Liver (tissue), 9 donors: ENCODE measurements around the gene ASB11. TPM values are rescaled to one million over a fixed set of nuclear protein-coding genes. Genes with fewer than 3 reads are reported as not detected.

Source experiments
- DNase-seq: peaks from one replicate; pipeline ENCODE4 v3.0.0-alpha.2; 2017; ENCODE audit warnings: low spot score
- H3K27ac ChIP-seq, 2 donors: one replicate each; pipeline ENCODE4 v1.7.0; 2013; ENCODE audit warnings: inconsistent platforms in 2 of 2, low read length in 2 of 2, control low read depth in 1 of 2, low read depth in 1 of 2, mild to moderate bottlenecking in 1 of 2
- H3K27me3 ChIP-seq, 4 donors: one replicate each; pipeline versions ENCODE4 v1.6.1 to v1.7.0; 2013; ENCODE audit warnings: low read length in 3 of 4, inconsistent platforms in 1 of 4, mild to moderate bottlenecking in 1 of 4, moderate library complexity in 1 of 4; ENCODE audit not compliant: control insufficient read depth in 4 of 4, insufficient read depth in 4 of 4
- H3K36me3 ChIP-seq, 4 donors: one replicate each; pipeline versions ENCODE4 v1.6.1 to v1.7.0; 2013; ENCODE audit warnings: low read length in 3 of 4, mild to moderate bottlenecking in 3 of 4, low read depth in 1 of 4, moderate library complexity in 1 of 4; ENCODE audit not compliant: control insufficient read depth in 4 of 4, insufficient read depth in 3 of 4
- H3K4me1 ChIP-seq, 4 donors: one replicate each; pipeline versions ENCODE4 v1.6.1 to v1.7.0; 2013; ENCODE audit warnings: low read length in 3 of 4, mild to moderate bottlenecking in 3 of 4, moderate library complexity in 1 of 4; ENCODE audit not compliant: control insufficient read depth in 4 of 4, insufficient read depth in 4 of 4
- H3K4me3 ChIP-seq, 3 donors: one replicate each; pipeline versions ENCODE4 v1.6.1 to v1.7.0; 2013; ENCODE audit warnings: low read length in 3 of 3, control low read depth in 1 of 3, low read depth in 1 of 3, mild to moderate bottlenecking in 1 of 3
- H3K9ac ChIP-seq, 2 donors: one replicate each; pipeline ENCODE4 v1.7.0; 2013; ENCODE audit warnings: low read length in 2 of 2, mild to moderate bottlenecking in 2 of 2, moderate library complexity in 2 of 2, control low read depth in 1 of 2, low read depth in 1 of 2
- H3K9me3 ChIP-seq, 4 donors: one replicate each; pipeline versions ENCODE4 v1.6.1 to v1.7.0; 2013; ENCODE audit warnings: low read length in 3 of 4; ENCODE audit not compliant: control insufficient read depth in 4 of 4
- EGR1 ChIP-seq, 2 donors: IDR thresholded peaks; 2 replicates each; pipeline ENCODE4 v1.6.1; 2016 to 2018; ENCODE audit warnings: antibody characterized with exemption in 2 of 2, low read depth in 2 of 2
- FOXA1 ChIP-seq: IDR thresholded peaks from 2 replicates; pipeline ENCODE4 v1.6.1; 2016; ENCODE audit warnings: antibody characterized with exemption
- FOXA2 ChIP-seq: IDR thresholded peaks from 2 replicates; pipeline ENCODE4 v1.6.1; 2016; ENCODE audit warnings: antibody characterized with exemption
- GABPA ChIP-seq, 2 donors: IDR thresholded peaks in 1 of 2; conservative IDR thresholded peaks in 1 of 2; 2 replicates each; pipeline ENCODE4 v1.6.1; 2016; ENCODE audit warnings: antibody characterized with exemption in 2 of 2, mild to moderate bottlenecking in 1 of 2, moderate library complexity in 1 of 2
- HNF4A ChIP-seq, 2 donors: conservative IDR thresholded peaks; 2 replicates each; pipeline ENCODE4 v1.6.1; 2016; ENCODE audit warnings: antibody characterized with exemption in 2 of 2, mild to moderate bottlenecking in 2 of 2
- HNF4G ChIP-seq: IDR thresholded peaks from 2 replicates; pipeline ENCODE4 v1.6.1; 2016; ENCODE audit warnings: antibody characterized with exemption
- JUND ChIP-seq, 2 donors: IDR thresholded peaks; 2 replicates each; pipeline ENCODE4 v1.6.1; 2016; ENCODE audit warnings: antibody characterized with exemption in 2 of 2
- NR2F2 ChIP-seq: IDR thresholded peaks from 2 replicates; pipeline ENCODE4 v1.6.1; 2016; ENCODE audit warnings: antibody characterized with exemption
- RAD21 ChIP-seq, 2 donors: IDR thresholded peaks; 2 replicates each; pipeline ENCODE4 v1.6.1; 2016; ENCODE audit warnings: antibody characterized with exemption in 2 of 2, mild to moderate bottlenecking in 2 of 2
- RXRA ChIP-seq, 2 donors: IDR thresholded peaks; 2 replicates each; pipeline ENCODE4 v1.6.1; 2017 to 2018; ENCODE audit warnings: antibody characterized with exemption in 2 of 2, mild to moderate bottlenecking in 1 of 2
- SP1 ChIP-seq: IDR thresholded peaks from 2 replicates; pipeline ENCODE4 v1.6.1; 2018; ENCODE audit warnings: antibody characterized with exemption, mild to moderate bottlenecking
- TAF1 ChIP-seq: conservative IDR thresholded peaks from 2 replicates; pipeline ENCODE4 v1.6.1; 2016; ENCODE audit warnings: antibody characterized with exemption, mild to moderate bottlenecking
- YY1 ChIP-seq: IDR thresholded peaks from 2 replicates; pipeline ENCODE4 v1.6.1; 2016; ENCODE audit warnings: antibody characterized with exemption, mild to moderate bottlenecking
- WGBS: extraction: QIAGEN DNeasy Blood & Tissue Kit; methylation state at CpG from one replicate; pipeline ENCODE4 v1.1.7; 2013; 5-methylcytosine and 5-hydroxymethylcytosine counted together
- polyA plus RNA-seq, 2 donors: library from polyadenylated mRNA; stranded (reverse) in 1 of 2; unstranded in 1 of 2; fragments of 200-250 nt in 1 of 2; fragments of >200 nt in 1 of 2; fragmentation: Nextera tagmentation in 1 of 2; extraction: Ambion mirVana in 1 of 2; gene quantifications; one replicate each; pipeline versions ENCODE4 v1.2.1 to v1.2.3, GENCODE V29; 2013 to 2015
- total RNA-seq, 2 donors: library from RNA; depleted of rRNA; stranded (reverse); fragments of >200 nt; gene quantifications; one replicate each; pipeline ENCODE4 v1.2.3, GENCODE V29; 2014
- TF ChIP-seq, protein P1 (sequence below): fragments of 150-350 bp; IDR thresholded peaks from 2 replicates; pipeline ENCODE4 v1.5.1; 2017; ENCODE audit warnings: improper control_type of control experiment, low read depth, low read length; ENCODE audit not compliant: missing input control
- TF ChIP-seq, protein P2 (sequence below): IDR thresholded peaks from 2 replicates; pipeline ENCODE4 v1.6.1; 2016; ENCODE audit warnings: antibody characterized with exemption
- TF ChIP-seq, protein P3 (sequence below): IDR thresholded peaks from 2 replicates; pipeline ENCODE4 v1.6.1; 2016; ENCODE audit warnings: antibody characterized with exemption
- TF ChIP-seq, protein P4 (sequence below): IDR thresholded peaks from 2 replicates; pipeline ENCODE4 v1.6.1; 2016; ENCODE audit warnings: antibody characterized with exemption
- TF ChIP-seq, protein P5 (sequence below): IDR thresholded peaks from 2 replicates; pipeline ENCODE4 v1.6.1; 2016; ENCODE audit warnings: antibody characterized with exemption, mild to moderate bottlenecking
- donor health status: healthy.
- donor health status: healthy.
- donor health status: healthy.
- donor health status: healthy.
- donor health status: healthy.

Gene ASB11
- total and polyA plus RNA-seq, 4 donors: 0.03 TPM; not detected in 3

DNA sequence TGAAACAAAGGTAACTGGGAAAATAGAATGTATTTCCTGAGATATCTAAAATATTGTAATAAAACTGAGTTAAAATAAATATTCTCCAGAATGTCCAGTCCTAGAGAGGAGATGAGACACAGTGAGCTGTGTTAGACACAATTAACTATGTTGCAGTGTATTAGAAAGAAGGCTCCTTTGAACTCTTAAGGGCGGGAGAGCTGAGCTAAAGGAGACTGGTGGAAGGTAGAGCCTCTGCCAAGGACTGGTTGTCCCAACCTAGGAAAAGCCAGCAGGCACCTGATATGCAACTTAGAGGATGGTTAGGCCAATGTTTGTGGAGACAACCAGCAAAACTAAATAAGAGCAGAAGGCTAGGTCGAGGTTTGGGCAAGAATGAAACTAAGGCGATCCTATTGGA lies 4.3 kb downstream of the ASB11 start:
- 84% methylated on average over 3 of the region's 3 CpGs for WGBS
- no peak overlapping the region for H3K27ac ChIP-seq
- peaks cover 0 to 2% (median 0%) of the 10 kb centered on the region in 4 donors for H3K27me3 ChIP-seq
- no peak for TF ChIP-seq EGR1 (IDR thresholded peaks at IDR 0.05; ENCODE audit: low read depth in 2 of 2)
- no peak for TF ChIP-seq JUND (IDR thresholded peaks at IDR 0.05)
- TF ChIP-seq, protein P1, sequence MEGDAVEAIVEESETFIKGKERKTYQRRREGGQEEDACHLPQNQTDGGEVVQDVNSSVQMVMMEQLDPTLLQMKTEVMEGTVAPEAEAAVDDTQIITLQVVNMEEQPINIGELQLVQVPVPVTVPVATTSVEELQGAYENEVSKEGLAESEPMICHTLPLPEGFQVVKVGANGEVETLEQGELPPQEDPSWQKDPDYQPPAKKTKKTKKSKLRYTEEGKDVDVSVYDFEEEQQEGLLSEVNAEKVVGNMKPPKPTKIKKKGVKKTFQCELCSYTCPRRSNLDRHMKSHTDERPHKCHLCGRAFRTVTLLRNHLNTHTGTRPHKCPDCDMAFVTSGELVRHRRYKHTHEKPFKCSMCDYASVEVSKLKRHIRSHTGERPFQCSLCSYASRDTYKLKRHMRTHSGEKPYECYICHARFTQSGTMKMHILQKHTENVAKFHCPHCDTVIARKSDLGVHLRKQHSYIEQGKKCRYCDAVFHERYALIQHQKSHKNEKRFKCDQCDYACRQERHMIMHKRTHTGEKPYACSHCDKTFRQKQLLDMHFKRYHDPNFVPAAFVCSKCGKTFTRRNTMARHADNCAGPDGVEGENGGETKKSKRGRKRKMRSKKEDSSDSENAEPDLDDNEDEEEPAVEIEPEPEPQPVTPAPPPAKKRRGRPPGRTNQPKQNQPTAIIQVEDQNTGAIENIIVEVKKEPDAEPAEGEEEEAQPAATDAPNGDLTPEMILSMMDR: no peak
- TF ChIP-seq FOXA2: no peak
- no peak for TF ChIP-seq HNF4A (conservative IDR thresholded peaks at IDR 0.05)
- TF ChIP-seq RAD21 (IDR thresholded peaks at IDR 0.05): no peak
- no peak for TF ChIP-seq SP1
- TF ChIP-seq NR2F2: no peak
- TF ChIP-seq, protein P2, sequence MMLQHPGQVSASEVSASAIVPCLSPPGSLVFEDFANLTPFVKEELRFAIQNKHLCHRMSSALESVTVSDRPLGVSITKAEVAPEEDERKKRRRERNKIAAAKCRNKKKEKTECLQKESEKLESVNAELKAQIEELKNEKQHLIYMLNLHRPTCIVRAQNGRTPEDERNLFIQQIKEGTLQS: no peak
- TF ChIP-seq, protein P3, sequence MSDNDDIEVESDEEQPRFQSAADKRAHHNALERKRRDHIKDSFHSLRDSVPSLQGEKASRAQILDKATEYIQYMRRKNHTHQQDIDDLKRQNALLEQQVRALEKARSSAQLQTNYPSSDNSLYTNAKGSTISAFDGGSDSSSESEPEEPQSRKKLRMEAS: no peak
- no peak for TF ChIP-seq HNF4G
- no peak for TF ChIP-seq GABPA (IDR thresholded peaks at IDR 0.05 in 1 of 2, conservative IDR thresholded peaks at IDR 0.05 in 1 of 2)
- TF ChIP-seq TAF1: no peak
- TF ChIP-seq RXRA (IDR thresholded peaks at IDR 0.05): no peak
- TF ChIP-seq FOXA1: no peak
- TF ChIP-seq, protein P4, sequence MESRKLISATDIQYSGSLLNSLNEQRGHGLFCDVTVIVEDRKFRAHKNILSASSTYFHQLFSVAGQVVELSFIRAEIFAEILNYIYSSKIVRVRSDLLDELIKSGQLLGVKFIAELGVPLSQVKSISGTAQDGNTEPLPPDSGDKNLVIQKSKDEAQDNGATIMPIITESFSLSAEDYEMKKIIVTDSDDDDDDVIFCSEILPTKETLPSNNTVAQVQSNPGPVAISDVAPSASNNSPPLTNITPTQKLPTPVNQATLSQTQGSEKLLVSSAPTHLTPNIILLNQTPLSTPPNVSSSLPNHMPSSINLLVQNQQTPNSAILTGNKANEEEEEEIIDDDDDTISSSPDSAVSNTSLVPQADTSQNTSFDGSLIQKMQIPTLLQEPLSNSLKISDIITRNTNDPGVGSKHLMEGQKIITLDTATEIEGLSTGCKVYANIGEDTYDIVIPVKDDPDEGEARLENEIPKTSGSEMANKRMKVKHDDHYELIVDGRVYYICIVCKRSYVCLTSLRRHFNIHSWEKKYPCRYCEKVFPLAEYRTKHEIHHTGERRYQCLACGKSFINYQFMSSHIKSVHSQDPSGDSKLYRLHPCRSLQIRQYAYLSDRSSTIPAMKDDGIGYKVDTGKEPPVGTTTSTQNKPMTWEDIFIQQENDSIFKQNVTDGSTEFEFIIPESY: no peak
- no peak for TF ChIP-seq YY1
- TF ChIP-seq, protein P5, sequence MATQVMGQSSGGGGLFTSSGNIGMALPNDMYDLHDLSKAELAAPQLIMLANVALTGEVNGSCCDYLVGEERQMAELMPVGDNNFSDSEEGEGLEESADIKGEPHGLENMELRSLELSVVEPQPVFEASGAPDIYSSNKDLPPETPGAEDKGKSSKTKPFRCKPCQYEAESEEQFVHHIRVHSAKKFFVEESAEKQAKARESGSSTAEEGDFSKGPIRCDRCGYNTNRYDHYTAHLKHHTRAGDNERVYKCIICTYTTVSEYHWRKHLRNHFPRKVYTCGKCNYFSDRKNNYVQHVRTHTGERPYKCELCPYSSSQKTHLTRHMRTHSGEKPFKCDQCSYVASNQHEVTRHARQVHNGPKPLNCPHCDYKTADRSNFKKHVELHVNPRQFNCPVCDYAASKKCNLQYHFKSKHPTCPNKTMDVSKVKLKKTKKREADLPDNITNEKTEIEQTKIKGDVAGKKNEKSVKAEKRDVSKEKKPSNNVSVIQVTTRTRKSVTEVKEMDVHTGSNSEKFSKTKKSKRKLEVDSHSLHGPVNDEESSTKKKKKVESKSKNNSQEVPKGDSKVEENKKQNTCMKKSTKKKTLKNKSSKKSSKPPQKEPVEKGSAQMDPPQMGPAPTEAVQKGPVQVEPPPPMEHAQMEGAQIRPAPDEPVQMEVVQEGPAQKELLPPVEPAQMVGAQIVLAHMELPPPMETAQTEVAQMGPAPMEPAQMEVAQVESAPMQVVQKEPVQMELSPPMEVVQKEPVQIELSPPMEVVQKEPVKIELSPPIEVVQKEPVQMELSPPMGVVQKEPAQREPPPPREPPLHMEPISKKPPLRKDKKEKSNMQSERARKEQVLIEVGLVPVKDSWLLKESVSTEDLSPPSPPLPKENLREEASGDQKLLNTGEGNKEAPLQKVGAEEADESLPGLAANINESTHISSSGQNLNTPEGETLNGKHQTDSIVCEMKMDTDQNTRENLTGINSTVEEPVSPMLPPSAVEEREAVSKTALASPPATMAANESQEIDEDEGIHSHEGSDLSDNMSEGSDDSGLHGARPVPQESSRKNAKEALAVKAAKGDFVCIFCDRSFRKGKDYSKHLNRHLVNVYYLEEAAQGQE: no peak
- H3K9me3 ChIP-seq: no peaks in the 10 kb centered on the region
- H3K4me1 ChIP-seq: no peaks in the 10 kb centered on the region
- no peak overlapping the region for H3K4me3 ChIP-seq
- H3K9ac ChIP-seq: no peak overlapping the region
- DNase-seq: no peak
- H3K36me3 ChIP-seq: no peaks in the 10 kb centered on the region
